HepG2 (cell line): ENCODE measurements around the gene PNLIPRP2. TPM values are rescaled to one million over a fixed set of nuclear protein-coding genes. Genes with fewer than 3 reads are reported as not detected.

Experiments used
- HDAC2 ChIP-seq: sonication (generic); formaldehyde crosslinking; IDR thresholded peaks from 2 replicates; pipeline ENCODE4 v1.4.0; 2020; ENCODE audit warnings: missing genetic modification reagents
- KLF11 ChIP-seq: IDR thresholded peaks from 2 replicates; pipeline ENCODE4 v1.6.1; 2016; ENCODE audit warnings: missing compliant biosample characterization
- KLF12 ChIP-seq: sonication (generic); formaldehyde crosslinking; IDR thresholded peaks from 2 replicates; pipeline ENCODE4 v1.4.0; 2020; ENCODE audit warnings: missing genetic modification reagents, borderline replicate concordance
- POLR2AphosphoS5 ChIP-seq: IDR thresholded peaks from 2 replicates; pipeline ENCODE4 v1.6.1; 2012; ENCODE audit warnings: low read depth, low read length
- SAP130 ChIP-seq: IDR thresholded peaks from 2 replicates; pipeline ENCODE4 v1.6.1; 2016; ENCODE audit warnings: low read depth
- SOX6 ChIP-seq, 2 experiments: fragments of 450-650 bp in 1 of 2; sonication (generic) in 1 of 2; formaldehyde crosslinking in 1 of 2; IDR thresholded peaks; 2 replicates each; pipeline versions ENCODE4 v1.4.0 to v1.6.1; 2017 to 2020; ENCODE audit warnings: antibody characterized with exemption in 1 of 2, mild to moderate bottlenecking in 1 of 2, missing genetic modification reagents in 1 of 2
- ZBTB3 ChIP-seq: sonication (generic); formaldehyde crosslinking; IDR thresholded peaks from 2 replicates; pipeline ENCODE4 v1.4.0; 2020; ENCODE audit warnings: low read depth, mild to moderate bottlenecking, moderate library complexity, missing genetic modification reagents, borderline replicate concordance
- ZFP1 ChIP-seq: IDR thresholded peaks from 2 replicates; pipeline ENCODE4 v1.6.1; 2016
- ZFX ChIP-seq: sonication (generic); formaldehyde crosslinking; IDR thresholded peaks from 2 replicates; pipeline ENCODE4 v1.4.0; 2020; ENCODE audit warnings: mild to moderate bottlenecking, low read depth, missing genetic modification reagents, moderate library complexity
- ZNF33B ChIP-seq: sonication (generic); formaldehyde crosslinking; IDR thresholded peaks from 2 replicates; pipeline ENCODE4 v1.5.1; 2020; ENCODE audit warnings: mild to moderate bottlenecking, missing genetic modification reagents
- polyA plus RNA-seq, 8 experiments: library from polyadenylated mRNA; depleted of rRNA in 3 of 8; stranded (reverse) in 7 of 8; unstranded in 1 of 8; fragments of >200 nt; fragmentation: Illumina TruSeq in 4 of 8; extraction: Trizol in 4 of 8; gene quantifications; 2 replicates each; pipeline versions ENCODE4 v1.2.1 to v1.2.3, GENCODE V29; 2011 to 2016; ENCODE audit warnings: low read depth in 4 of 8, missing spikeins in 1 of 8, mixed read lengths in 1 of 8; ENCODE audit not compliant: insufficient read depth in 1 of 8
- total RNA-seq, 5 experiments: library from RNA; depleted of rRNA; stranded (reverse); fragments of >200 nt; fragmentation: Illumina TruSeq; extraction: Trizol; gene quantifications; 2 replicates each; pipeline ENCODE4 v1.2.3, GENCODE V29; 2016; ENCODE audit warnings: low read depth in 1 of 5
- TF ChIP-seq, protein P1 (sequence below): IDR thresholded peaks from 2 replicates; pipeline ENCODE4 v1.4.0; 2020; ENCODE audit warnings: mild to moderate bottlenecking, missing genetic modification reagents
- TF ChIP-seq, protein P2 (sequence below): sonication (generic); formaldehyde crosslinking; IDR thresholded peaks from 2 replicates; pipeline ENCODE4 v1.4.0; 2020; ENCODE audit warnings: missing genetic modification reagents
- TF ChIP-seq, protein P3 (sequence below): fragments of 450-650 bp; IDR thresholded peaks from 2 replicates; pipeline ENCODE4 v1.6.1; 2017; ENCODE audit warnings: mild to moderate bottlenecking
- TF ChIP-seq, protein P4 (sequence below): sonication (generic); formaldehyde crosslinking; IDR thresholded peaks from 2 replicates; pipeline ENCODE4 v1.4.0; 2020; ENCODE audit warnings: missing genetic modification reagents
- TF ChIP-seq, protein P5 (sequence below): sonication (generic); formaldehyde crosslinking; IDR thresholded peaks from 2 replicates; pipeline ENCODE4 v1.5.0; 2020; ENCODE audit warnings: mild to moderate bottlenecking, missing genetic modification reagents, borderline replicate concordance

PNLIPRP2 gene
- total and polyA plus RNA-seq, 2 of the 13 experiments (the other 11 are each of a cell fraction or from before 2014, with no cell fraction given) = 0.21 to 0.97 TPM

DNA sequence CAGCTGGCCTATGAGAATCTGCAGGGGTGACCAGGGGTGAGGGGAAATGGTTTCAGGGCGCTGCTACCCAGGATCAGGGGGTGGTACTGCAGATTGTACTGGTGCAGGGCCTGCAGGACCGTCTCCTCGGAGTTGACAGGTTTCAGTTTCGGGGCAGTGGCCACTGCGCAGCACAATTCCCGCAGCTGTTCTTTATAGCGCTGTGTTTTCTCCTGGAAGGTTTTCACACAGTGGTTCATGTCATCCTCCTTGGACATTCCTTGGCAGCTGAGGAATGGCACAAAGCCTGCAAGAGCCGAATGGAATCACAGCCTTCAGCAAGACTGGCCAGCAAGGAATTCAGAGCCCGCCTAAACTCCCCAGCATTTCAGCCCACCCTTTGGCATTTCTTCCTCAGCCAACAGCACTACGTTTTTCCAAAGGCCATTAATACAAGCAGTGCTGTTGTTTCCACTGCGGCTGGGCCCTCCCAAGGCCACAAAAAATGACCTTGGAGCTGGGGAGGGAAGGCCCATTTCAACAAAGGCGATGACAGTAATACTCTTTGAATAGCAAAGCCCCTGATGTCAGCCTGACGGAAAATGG is 44.9 kb downstream of the PNLIPRP2 start (continued):
- no peak for TF ChIP-seq POLR2AphosphoS5
- TF ChIP-seq, protein P1, sequence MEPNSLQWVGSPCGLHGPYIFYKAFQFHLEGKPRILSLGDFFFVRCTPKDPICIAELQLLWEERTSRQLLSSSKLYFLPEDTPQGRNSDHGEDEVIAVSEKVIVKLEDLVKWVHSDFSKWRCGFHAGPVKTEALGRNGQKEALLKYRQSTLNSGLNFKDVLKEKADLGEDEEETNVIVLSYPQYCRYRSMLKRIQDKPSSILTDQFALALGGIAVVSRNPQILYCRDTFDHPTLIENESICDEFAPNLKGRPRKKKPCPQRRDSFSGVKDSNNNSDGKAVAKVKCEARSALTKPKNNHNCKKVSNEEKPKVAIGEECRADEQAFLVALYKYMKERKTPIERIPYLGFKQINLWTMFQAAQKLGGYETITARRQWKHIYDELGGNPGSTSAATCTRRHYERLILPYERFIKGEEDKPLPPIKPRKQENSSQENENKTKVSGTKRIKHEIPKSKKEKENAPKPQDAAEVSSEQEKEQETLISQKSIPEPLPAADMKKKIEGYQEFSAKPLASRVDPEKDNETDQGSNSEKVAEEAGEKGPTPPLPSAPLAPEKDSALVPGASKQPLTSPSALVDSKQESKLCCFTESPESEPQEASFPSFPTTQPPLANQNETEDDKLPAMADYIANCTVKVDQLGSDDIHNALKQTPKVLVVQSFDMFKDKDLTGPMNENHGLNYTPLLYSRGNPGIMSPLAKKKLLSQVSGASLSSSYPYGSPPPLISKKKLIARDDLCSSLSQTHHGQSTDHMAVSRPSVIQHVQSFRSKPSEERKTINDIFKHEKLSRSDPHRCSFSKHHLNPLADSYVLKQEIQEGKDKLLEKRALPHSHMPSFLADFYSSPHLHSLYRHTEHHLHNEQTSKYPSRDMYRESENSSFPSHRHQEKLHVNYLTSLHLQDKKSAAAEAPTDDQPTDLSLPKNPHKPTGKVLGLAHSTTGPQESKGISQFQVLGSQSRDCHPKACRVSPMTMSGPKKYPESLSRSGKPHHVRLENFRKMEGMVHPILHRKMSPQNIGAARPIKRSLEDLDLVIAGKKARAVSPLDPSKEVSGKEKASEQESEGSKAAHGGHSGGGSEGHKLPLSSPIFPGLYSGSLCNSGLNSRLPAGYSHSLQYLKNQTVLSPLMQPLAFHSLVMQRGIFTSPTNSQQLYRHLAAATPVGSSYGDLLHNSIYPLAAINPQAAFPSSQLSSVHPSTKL = peak; percentile 80
- TF ChIP-seq, protein P2, sequence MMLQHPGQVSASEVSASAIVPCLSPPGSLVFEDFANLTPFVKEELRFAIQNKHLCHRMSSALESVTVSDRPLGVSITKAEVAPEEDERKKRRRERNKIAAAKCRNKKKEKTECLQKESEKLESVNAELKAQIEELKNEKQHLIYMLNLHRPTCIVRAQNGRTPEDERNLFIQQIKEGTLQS (CRISPR knock-in tag) = no peak
- TF ChIP-seq, protein P3, sequence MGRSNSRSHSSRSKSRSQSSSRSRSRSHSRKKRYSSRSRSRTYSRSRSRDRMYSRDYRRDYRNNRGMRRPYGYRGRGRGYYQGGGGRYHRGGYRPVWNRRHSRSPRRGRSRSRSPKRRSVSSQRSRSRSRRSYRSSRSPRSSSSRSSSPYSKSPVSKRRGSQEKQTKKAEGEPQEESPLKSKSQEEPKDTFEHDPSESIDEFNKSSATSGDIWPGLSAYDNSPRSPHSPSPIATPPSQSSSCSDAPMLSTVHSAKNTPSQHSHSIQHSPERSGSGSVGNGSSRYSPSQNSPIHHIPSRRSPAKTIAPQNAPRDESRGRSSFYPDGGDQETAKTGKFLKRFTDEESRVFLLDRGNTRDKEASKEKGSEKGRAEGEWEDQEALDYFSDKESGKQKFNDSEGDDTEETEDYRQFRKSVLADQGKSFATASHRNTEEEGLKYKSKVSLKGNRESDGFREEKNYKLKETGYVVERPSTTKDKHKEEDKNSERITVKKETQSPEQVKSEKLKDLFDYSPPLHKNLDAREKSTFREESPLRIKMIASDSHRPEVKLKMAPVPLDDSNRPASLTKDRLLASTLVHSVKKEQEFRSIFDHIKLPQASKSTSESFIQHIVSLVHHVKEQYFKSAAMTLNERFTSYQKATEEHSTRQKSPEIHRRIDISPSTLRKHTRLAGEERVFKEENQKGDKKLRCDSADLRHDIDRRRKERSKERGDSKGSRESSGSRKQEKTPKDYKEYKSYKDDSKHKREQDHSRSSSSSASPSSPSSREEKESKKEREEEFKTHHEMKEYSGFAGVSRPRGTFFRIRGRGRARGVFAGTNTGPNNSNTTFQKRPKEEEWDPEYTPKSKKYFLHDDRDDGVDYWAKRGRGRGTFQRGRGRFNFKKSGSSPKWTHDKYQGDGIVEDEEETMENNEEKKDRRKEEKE = no peak
- peak; percentile 57 for TF ChIP-seq SAP130 (CRISPR knock-in tag)
- TF ChIP-seq ZFP1 (CRISPR knock-in tag) = no peak
- TF ChIP-seq, protein P4, sequence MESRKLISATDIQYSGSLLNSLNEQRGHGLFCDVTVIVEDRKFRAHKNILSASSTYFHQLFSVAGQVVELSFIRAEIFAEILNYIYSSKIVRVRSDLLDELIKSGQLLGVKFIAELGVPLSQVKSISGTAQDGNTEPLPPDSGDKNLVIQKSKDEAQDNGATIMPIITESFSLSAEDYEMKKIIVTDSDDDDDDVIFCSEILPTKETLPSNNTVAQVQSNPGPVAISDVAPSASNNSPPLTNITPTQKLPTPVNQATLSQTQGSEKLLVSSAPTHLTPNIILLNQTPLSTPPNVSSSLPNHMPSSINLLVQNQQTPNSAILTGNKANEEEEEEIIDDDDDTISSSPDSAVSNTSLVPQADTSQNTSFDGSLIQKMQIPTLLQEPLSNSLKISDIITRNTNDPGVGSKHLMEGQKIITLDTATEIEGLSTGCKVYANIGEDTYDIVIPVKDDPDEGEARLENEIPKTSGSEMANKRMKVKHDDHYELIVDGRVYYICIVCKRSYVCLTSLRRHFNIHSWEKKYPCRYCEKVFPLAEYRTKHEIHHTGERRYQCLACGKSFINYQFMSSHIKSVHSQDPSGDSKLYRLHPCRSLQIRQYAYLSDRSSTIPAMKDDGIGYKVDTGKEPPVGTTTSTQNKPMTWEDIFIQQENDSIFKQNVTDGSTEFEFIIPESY = no peak
- TF ChIP-seq ZFX (CRISPR knock-in tag) = peak; percentile 72
- TF ChIP-seq ZBTB3 = no peak
- TF ChIP-seq HDAC2 (CRISPR knock-in tag) = 0 out of 2 replicates have a peak, but pooled peaks have one; percentile 19
- TF ChIP-seq ZNF33B = no peak
- TF ChIP-seq, protein P5, sequence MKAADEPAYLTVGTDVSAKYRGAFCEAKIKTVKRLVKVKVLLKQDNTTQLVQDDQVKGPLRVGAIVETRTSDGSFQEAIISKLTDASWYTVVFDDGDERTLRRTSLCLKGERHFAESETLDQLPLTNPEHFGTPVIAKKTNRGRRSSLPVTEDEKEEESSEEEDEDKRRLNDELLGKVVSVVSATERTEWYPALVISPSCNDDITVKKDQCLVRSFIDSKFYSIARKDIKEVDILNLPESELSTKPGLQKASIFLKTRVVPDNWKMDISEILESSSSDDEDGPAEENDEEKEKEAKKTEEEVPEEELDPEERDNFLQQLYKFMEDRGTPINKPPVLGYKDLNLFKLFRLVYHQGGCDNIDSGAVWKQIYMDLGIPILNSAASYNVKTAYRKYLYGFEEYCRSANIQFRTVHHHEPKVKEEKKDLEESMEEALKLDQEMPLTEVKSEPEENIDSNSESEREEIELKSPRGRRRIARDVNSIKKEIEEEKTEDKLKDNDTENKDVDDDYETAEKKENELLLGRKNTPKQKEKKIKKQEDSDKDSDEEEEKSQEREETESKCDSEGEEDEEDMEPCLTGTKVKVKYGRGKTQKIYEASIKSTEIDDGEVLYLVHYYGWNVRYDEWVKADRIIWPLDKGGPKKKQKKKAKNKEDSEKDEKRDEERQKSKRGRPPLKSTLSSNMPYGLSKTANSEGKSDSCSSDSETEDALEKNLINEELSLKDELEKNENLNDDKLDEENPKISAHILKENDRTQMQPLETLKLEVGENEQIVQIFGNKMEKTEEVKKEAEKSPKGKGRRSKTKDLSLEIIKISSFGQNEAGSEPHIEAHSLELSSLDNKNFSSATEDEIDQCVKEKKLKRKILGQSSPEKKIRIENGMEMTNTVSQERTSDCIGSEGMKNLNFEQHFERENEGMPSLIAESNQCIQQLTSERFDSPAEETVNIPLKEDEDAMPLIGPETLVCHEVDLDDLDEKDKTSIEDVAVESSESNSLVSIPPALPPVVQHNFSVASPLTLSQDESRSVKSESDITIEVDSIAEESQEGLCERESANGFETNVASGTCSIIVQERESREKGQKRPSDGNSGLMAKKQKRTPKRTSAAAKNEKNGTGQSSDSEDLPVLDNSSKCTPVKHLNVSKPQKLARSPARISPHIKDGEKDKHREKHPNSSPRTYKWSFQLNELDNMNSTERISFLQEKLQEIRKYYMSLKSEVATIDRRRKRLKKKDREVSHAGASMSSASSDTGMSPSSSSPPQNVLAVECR = no peak
- TF ChIP-seq KLF12 = no peak
- TF ChIP-seq KLF11 (CRISPR knock-in tag) = no peak
- no peak for TF ChIP-seq SOX6 (IDR thresholded peaks at IDR 0.05)
- TF ChIP-seq SOX6 (CRISPR knock-in tag; IDR thresholded peaks at IDR 0.05) = peak; percentile 73
